Measurements from ENCODE around the gene DOCK9. TPM values are rescaled to one million over a fixed set of nuclear protein-coding genes. Genes with fewer than 3 reads are reported as not detected.

DOCK9 gene
- polyA plus RNA-seq, 1 donor (not counting 4 experiments of a cell fraction or from before 2014, with no cell fraction given) = 110 TPM

DNA sequence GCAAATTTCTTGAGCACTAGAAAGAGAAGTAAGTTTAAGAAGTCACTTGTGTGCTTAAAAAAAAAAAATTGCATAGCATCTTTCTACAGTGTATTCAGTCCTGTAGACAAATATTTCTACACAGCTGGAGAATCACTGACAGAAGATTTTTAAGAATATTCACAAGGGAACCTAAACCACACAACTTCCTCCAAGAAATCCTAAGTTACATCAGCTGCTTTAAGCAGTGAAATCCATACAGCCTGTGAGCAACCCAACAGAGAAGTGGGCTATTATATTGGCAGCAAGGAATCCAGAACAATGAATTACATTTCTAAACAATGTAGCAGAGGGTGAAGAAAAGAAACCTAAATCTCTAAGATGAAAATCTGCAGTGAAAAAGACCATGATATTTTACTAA is 1.5 kb downstream of the DOCK9 start:
- Histone ChIP-seq H3K9ac (ENCODE audit: control insufficient read depth, extremely low read depth, insufficient read depth, low read length) (peak overlapping the region; percentile 78), H3K27ac (ENCODE audit: control insufficient read depth, insufficient read depth, low read length) (peak overlapping the region; percentile 91), H3K4me2 (ENCODE audit: control insufficient read depth, extremely low read depth, insufficient read depth, low read depth, low read length) (peak overlapping the region; percentile 94), H3K27me3 (ENCODE audit: control insufficient read depth, extremely low read depth, insufficient read depth, low read length) (no peaks in the 10 kb centered on the region), H3K4me3 (ENCODE audit: control insufficient read depth in 2 of 3, extremely low read depth in 1 of 3, insufficient read depth in 2 of 3, low read depth in 1 of 3, low read length in 3 of 3) (peak overlapping the region; percentile 47 to 80 (median 73)), H3K4me1 (ENCODE audit: control insufficient read depth, extremely low read depth, insufficient read depth, low read length) (peaks cover 71% of the 10 kb centered on the region), H3K9me1 (ENCODE audit: control insufficient read depth, extremely low read depth, insufficient read depth, low read length) (no peaks in the 10 kb centered on the region), H3K36me3 (ENCODE audit: control insufficient read depth in 2 of 2, extremely low read depth in 1 of 2, insufficient read depth in 2 of 2, low read length in 2 of 2) (peaks cover 0 to 3% of the 10 kb centered on the region in 2 experiments), H4K20me1 (ENCODE audit: control insufficient read depth, extremely low read depth, insufficient read depth, low read length) (no peaks in the 10 kb centered on the region), H3K79me2 (ENCODE audit: control insufficient read depth, insufficient read depth, low read length) (peaks cover 69% of the 10 kb centered on the region), H3K9me3 (ENCODE audit: control insufficient read depth, low read depth, low read length) (no peaks in the 10 kb centered on the region), H2AFZ (ENCODE audit: control insufficient read depth, low read length) (no peak overlapping the region)
- DNase-seq (ENCODE audit: low read depth, low spot score) (no peak), FAIRE-seq (no peak)
- dilution Hi-C loops (cut with MboI; ENCODE audit: extremely low pct_ligation_motif_present, low sequenced_read_pairs) = no loop called here
- TF ChIP-seq, protein P1, sequence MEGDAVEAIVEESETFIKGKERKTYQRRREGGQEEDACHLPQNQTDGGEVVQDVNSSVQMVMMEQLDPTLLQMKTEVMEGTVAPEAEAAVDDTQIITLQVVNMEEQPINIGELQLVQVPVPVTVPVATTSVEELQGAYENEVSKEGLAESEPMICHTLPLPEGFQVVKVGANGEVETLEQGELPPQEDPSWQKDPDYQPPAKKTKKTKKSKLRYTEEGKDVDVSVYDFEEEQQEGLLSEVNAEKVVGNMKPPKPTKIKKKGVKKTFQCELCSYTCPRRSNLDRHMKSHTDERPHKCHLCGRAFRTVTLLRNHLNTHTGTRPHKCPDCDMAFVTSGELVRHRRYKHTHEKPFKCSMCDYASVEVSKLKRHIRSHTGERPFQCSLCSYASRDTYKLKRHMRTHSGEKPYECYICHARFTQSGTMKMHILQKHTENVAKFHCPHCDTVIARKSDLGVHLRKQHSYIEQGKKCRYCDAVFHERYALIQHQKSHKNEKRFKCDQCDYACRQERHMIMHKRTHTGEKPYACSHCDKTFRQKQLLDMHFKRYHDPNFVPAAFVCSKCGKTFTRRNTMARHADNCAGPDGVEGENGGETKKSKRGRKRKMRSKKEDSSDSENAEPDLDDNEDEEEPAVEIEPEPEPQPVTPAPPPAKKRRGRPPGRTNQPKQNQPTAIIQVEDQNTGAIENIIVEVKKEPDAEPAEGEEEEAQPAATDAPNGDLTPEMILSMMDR (optimal IDR thresholded peaks at IDR 0.05 in 1 of 3, IDR thresholded peaks at IDR 0.05 in 1 of 3, conservative IDR thresholded peaks at IDR 0.05 in 1 of 3; ENCODE audit: extremely low read depth in 1 of 3, insufficient read depth in 2 of 3, low read length in 3 of 3) = no peak
- TF ChIP-seq EZH2 (IDR thresholded peaks at IDR 0.05; ENCODE audit: low read length) = no peak

DNA sequence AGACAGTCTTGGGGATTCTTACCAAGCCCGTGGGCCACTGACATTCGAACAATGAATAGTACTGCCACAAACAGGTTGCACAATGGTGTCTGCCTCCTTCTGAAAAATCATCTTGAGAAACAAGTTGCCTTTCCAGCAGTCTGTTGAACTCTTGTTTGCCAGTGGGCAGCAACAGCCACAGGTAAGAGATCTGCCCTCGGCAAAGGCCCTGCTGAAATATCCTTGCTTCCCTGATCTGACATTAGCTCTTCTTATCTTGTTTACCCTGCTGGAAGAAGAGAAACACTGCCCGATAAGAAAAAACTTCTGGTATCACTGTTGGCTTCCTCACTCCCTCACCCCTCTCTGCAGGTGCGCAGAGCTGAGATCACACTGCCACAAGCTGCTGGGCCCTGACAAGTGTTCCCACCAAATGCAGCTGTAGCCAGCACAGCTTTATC is 2.0 kb downstream of the DOCK9 start:
- Histone ChIP-seq H3K4me2 (ENCODE audit: control insufficient read depth, extremely low read depth, insufficient read depth, low read depth, low read length) (peak overlapping the region; percentile 94), H3K79me2 (ENCODE audit: control insufficient read depth, insufficient read depth, low read length) (peaks cover 71% of the 10 kb centered on the region), H3K4me1 (ENCODE audit: control insufficient read depth, extremely low read depth, insufficient read depth, low read length) (peaks cover 75% of the 10 kb centered on the region), H3K9me3 (ENCODE audit: control insufficient read depth, low read depth, low read length) (no peaks in the 10 kb centered on the region), H3K27ac (ENCODE audit: control insufficient read depth, insufficient read depth, low read length) (peak overlapping the region; percentile 91), H3K27me3 (ENCODE audit: control insufficient read depth, extremely low read depth, insufficient read depth, low read length) (no peaks in the 10 kb centered on the region), H3K36me3 (ENCODE audit: control insufficient read depth in 2 of 2, extremely low read depth in 1 of 2, insufficient read depth in 2 of 2, low read length in 2 of 2) (peaks cover 0 to 3% of the 10 kb centered on the region in 2 experiments), H2AFZ (ENCODE audit: control insufficient read depth, low read length) (no peak overlapping the region), H3K9ac (ENCODE audit: control insufficient read depth, extremely low read depth, insufficient read depth, low read length) (peak overlapping the region; percentile 78), H3K4me3 (ENCODE audit: control insufficient read depth in 2 of 3, extremely low read depth in 1 of 3, insufficient read depth in 2 of 3, low read depth in 1 of 3, low read length in 3 of 3) (peak overlapping the region; percentile 47 to 80 (median 73)), H4K20me1 (ENCODE audit: control insufficient read depth, extremely low read depth, insufficient read depth, low read length) (no peaks in the 10 kb centered on the region), H3K9me1 (ENCODE audit: control insufficient read depth, extremely low read depth, insufficient read depth, low read length) (no peaks in the 10 kb centered on the region)
- DNase-seq (ENCODE audit: low read depth, low spot score) = no peak
- FAIRE-seq = peak; percentile 63
- TF ChIP-seq, protein P1 (optimal IDR thresholded peaks at IDR 0.05 in 1 of 3, IDR thresholded peaks at IDR 0.05 in 1 of 3, conservative IDR thresholded peaks at IDR 0.05 in 1 of 3; ENCODE audit: extremely low read depth in 1 of 3, insufficient read depth in 2 of 3, low read length in 3 of 3) = peak in 1 of 3 experiments; percentile 12
- TF ChIP-seq EZH2 (IDR thresholded peaks at IDR 0.05; ENCODE audit: low read length) = no peak
- dilution Hi-C loops (cut with MboI; ENCODE audit: extremely low pct_ligation_motif_present, low sequenced_read_pairs) = no loop called here

All from keratinocyte (primary cell).